MM.1S (cell line): ENCODE data around the gene APBB2.

ENCODE experiments used
- CTCF ChIP-seq: fragments of 300-600 bp; sonication (generic); IDR thresholded peaks from 2 replicates; pipeline ENCODE4 v1.5.1; 2016; ENCODE audit warnings: antibody characterized with exemption, low read length, mixed read lengths
- EZH2 ChIP-seq: fragments of 300-600 bp; sonication (generic); optimal IDR thresholded peaks from 2 replicates; pipeline ENCODE3; 2017; ENCODE audit warnings: low read depth, mild to moderate bottlenecking, antibody characterized with exemption, low read length, mixed read lengths

DNA sequence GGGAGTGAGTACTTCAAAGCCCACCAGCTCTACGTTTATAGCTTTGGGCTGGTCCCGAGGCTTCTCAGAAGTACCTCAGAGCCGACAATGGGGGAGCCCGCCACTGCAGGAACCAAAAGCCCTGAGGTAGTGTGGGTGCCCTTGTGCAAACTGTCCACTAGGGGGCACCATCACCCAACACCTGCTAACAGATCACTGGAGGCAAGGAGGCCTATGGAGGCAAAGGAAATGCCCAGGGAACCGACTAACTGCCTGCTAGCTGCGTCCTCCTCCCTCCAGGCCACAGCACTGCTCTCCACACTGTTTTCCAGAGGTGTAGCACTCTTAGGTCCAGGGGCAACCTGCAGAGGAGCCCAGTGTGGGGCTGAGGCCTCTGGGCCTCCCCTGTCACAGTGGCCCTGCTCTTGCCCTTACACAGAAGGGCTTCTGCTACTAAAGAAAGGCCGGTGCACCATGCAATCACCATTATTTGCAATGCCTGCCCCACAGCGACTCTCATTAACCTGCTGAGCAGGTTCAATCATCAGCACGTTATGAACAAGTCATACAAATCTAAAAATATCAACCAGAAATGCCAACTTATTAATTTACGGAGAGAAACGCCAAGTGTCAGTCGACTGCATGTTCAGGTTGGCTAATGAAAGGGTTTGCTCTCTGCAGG, 305.5 kb downstream of the APBB2 start:
- no peak for TF ChIP-seq EZH2
- TF ChIP-seq CTCF: peak; percentile 98
